ENCODE data around the gene CDK6.

The CDK6 gene

DNA sequence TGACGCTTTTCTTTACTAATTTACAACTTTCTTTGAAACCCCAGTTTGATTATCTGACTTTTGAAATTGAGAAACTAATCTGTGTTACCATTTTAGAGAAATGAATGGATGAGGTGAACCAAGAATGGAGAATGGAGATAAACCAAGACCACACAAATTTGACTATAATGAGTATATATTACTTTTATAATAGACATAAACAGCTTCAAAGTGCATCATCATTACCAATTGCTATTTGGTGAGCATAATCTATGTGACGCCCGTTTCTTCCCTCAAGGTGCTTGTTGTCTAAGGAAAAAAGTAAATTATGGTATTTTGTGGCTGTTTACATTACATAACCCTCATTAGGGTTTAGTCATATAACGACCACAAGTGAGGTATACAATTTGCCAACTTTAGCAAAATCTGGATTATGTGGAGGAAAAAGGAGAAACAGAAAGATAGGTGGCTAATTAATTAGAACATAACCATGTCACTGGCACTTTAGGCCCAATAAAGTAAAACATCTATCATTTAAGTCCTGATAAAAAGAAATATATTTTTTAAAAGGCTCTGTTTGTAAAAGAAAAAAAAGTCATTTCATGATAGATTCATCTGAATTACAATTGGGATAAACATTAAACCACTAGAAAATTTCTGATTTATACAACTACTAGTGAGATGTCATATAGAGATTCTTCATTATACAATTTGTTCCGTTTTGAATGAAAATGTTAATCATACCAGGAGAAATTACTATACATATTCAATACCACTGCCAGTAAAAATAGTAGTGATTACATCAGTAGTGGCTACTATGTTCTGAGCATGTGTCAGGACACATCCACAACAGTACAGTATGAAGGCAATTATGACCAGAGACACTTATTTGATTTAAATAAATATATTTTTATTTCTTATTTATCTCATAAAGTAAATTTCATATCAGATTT, 128.0 kb downstream of the CDK6 start:
- no peak for DNase-seq (ENCODE audit: low read depth in 2 of 2)

GRCh38 chr7:92707435-92707834, 128.9 kb downstream of the CDK6 start:
- DNase-seq (ENCODE audit: low read depth in 2 of 2): no peak

- DNase-seq (ENCODE audit: low read depth in 2 of 2): no peak
Observed at GRCh38 chr7:92706563-92706962, 129.8 kb downstream of the CDK6 start.

GRCh38 chr7:92705831-92706230, 130.5 kb downstream of the CDK6 start:
- no peak for DNase-seq (ENCODE audit: low read depth in 2 of 2)

- DNase-seq (ENCODE audit: low read depth in 2 of 2): no peak
Observed at GRCh38 chr7:92704858-92705257, 131.5 kb downstream of the CDK6 start.

DNA sequence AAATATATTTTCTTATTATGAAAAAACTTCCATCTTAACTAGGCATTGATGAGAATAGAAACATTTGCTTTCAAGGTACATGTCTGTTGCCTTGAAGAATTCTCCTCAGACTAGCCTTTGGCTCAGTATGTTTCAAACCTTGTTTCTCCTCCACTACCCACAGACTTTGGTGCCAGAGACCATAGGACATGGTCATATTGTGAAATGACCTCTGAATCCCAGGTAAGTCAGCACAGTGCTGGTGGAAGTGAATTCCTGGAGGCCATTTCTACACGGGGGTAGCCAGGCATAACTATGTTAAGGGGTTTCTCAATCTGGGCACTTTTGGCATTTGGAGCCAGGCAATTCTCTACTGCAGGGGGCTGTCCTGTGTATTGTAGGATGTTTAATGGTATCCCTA, 133.8 kb downstream of the CDK6 start:
- DNase-seq (ENCODE audit: low read depth in 2 of 2): no peak

- no peak for DNase-seq (ENCODE audit: low read depth in 2 of 2)
Observed at GRCh38 chr7:92699966-92700514, 136.3 kb downstream of the CDK6 start.

GRCh38 chr7:92699560-92699959, 136.8 kb downstream of the CDK6 start:
- DNase-seq (ENCODE audit: low read depth in 2 of 2): no peak

DNA sequence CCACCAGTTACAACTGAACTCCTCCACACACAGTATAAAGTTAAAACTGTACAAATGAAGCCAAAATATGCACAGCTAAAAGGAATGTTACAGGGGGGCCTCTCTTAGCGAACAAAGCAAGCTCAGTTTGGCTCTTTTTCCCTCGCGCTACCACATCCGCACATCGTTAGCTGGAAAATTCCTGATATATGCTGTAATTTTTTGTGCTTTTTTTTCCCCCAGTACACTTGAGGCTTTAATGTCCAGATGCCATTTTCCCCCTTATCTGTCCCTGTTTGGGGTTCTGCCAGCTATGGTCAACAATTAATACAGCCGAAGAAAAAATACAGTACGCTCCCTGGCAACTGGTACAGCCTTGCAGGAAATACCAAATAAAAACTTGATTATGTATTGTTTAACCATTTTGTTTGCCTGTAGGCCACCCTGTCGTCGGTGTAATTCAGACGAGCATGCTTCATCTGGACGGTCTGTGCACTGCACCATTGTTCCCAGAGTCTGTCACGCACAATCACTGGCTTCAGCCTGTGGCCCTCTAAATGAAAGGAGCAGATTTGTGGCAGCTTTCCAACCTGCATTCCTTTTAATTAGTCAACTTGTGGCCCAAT, 138.0 kb downstream of the CDK6 start:
- no peak for DNase-seq (ENCODE audit: low read depth in 2 of 2)

DNA sequence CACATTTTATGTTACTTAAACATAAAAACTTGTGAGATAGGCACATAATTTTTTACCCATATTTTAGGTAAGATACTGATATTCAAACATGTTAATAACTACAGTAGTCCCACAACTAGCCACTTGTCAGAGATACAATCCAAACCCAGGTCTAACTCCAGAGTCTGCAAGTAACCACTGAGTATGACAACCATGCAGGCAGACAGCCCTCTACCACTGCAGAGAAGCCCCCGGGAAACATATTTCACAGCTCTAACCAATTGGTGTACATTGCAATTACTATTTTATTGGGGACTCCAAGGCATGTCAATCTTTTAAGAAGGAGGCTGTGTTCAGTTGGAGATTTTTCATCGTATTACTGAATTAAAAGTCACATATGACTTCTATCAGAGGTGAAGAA, 139.0 kb downstream of the CDK6 start:
- no peak for DNase-seq (ENCODE audit: low read depth in 2 of 2)

- no peak for DNase-seq (ENCODE audit: low read depth in 2 of 2)
Observed at GRCh38 chr7:92697012-92697411, 139.4 kb downstream of the CDK6 start.

- DNase-seq (ENCODE audit: low read depth in 2 of 2): no peak
Observed at GRCh38 chr7:92696584-92696983, 139.8 kb downstream of the CDK6 start.

GRCh38 chr7:92695308-92696261, 140.8 kb downstream of the CDK6 start:
- DNase-seq (ENCODE audit: low read depth in 2 of 2): no peak

GRCh38 chr7:92694211-92694610, 142.2 kb downstream of the CDK6 start:
- DNase-seq (ENCODE audit: low read depth in 2 of 2): no peak

DNA sequence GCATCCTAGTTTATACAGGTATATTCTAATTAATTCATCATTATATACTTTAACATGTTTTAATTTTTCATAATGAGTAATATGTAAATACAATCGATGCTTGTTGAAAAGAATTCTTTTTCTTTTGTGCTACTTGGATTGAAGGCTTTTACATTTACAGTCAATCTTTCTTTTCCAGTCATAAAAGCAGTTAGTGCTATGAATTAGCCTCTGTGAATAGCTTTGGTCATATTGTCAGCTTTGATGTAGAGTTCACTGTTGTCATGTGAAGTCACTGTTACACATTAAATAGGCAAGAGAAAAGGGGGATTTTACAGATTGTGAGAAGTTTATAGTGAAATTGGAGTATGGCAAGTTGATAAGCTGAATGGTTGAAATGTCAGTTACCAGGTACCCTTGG, 142.9 kb downstream of the CDK6 start:
- DNase-seq (ENCODE audit: low read depth in 2 of 2): no peak

DNA sequence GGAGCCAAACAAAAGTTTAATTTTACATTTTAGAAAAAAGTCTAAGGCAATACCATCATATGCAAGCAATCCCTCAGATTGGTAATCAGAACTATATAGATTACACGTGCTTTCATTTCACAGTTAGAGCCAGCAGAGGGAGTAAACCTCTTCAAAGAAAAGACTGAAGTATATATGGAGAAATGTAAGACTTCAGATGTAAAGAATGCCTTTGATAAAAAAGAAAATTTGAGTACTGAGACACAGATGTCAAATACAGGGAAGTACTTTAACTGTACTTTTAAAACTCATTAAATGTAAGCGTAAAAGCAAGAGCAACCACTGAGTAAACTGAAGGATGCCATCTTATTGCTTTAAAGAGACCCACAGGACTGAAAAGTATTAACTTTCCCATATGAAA, 144.8 kb downstream of the CDK6 start:
- no peak for DNase-seq (ENCODE audit: low read depth in 2 of 2)

DNA sequence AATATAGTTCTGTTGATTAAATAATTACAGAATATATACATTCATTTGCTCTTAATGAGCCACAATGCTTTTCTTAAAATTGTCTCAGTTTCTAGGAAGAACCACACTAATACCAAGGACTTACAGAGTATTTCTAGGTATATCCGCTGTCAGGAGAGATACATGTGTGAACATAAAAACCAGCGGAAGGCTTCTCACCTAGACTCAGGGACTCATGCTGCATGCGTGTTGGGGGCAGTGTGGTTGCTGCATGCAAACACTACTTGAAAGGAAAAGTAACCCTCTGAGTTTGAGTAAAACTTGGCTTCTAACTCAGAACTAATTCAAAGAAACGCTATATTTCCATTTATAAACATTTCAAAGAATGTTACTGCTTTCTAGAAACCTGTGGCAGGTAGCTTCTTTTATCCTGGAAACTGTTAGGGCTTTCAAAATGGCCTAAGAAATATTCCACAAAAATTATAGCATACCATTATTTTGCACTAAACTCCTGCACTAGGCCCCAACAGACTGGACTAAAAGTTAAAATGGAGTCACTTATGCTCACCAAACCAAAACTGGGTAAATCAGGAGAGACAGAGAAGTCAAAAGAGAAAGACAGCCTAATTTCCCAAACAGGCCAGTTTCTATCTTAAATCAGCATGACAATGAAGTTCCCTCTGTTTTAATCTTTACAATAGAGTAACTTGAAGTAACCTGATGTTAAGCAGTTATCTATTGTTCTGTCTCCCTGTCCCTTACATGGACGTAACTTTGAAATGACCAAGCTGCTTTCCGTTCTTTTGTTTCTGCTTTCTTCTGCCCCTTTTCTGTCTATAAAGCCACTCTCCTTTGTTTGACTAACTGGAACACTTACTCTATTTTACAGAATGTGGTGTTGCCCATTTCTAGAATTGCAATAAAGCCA, 151.0 kb downstream of the CDK6 start:
- DNase-seq (ENCODE audit: low read depth in 2 of 2): peak; percentile 33 to 47

DNA sequence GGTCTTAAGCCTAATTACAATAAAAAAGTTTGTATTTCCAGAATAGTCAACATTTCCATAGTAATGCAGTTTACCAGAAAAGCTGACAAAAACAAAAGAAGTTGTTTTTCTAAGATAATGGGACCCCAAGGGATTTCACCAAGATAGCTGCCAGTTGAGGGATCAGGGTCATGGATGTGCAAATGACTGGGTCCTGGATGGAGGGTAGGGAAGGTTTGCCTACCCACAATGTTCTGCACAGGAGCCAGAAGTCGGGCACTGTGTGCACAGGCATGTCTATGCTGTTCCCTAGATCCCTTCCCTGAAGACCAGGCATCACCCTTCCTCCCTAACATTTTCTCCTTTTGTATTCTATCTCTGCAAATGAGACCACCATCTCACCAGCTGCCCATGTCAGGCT, 152.1 kb downstream of the CDK6 start:
- no peak for DNase-seq (ENCODE audit: low read depth in 2 of 2)

DNA sequence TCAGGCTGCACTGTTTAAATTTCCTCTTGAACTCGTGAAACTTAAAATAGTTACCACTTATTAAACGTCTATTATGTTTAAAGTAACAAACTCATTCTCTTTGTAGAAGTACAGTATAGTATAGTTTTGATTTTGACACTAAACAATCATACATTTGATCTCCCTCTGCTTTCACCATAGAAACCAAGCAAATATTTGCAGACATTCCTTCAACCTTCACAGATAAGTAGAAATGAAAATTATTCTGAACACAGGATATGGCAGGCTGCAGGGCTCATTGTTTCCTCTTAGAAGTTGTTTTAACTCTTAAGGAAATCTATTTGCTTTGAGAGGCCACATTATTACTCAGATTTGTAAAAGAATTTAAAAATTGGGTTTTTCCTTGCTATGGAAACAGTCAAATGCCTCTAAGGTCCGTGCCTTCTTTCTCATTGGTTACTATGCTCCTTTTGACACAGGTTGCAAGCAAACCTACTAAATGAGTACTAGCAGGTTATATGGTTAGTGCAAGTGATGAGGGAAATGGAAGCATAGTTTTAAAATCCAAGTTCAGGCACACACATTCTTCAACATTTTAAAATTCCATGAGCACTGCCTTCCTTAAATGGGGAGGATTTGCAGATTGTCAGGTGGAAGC, 153.4 kb downstream of the CDK6 start:
- DNase-seq (ENCODE audit: low read depth in 2 of 2): no peak

DNA sequence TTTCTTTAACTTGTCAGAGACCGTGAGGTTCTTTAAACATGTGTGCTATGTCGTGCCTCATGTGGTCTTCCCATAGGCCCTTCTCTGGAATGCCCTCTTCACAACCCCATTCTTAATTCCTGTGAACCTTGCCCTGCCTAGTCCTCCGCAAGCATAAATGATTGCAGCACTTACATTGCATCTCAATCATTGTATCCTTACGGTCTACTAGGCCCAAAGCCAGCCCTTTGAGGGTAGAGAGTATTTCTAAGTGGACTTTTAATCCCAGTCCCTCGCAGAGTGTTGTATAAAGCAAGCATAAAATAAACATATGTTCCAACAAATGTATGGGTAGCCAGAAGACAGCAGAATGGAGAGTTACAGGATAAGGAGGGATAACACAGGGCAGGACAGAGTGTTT, 154.0 kb downstream of the CDK6 start:
- no peak for DNase-seq (ENCODE audit: low read depth in 2 of 2)

Measured in stimulated activated CD4-positive, alpha-beta T cell treated with anti-CD3 and anti-CD28 coated beads, Interleukin-4, amount 100 ng/mL, for 48 hours (primary cell).